GM23338 (cell line): Measurements from ENCODE around the gene GPX8. TPM values are rescaled to one million over a fixed set of nuclear protein-coding genes. Genes with fewer than 3 reads are reported as not detected.

Source experiments
- ATAC-seq: fragments of 200-7000 bp; cut with Tn5 transposase; 3 replicates; pipeline ENCODE4 v1.9.1; 2020
- DNase-seq: peaks from one replicate; pipeline ENCODE4 v3.0.0-alpha.2; 2015; ENCODE audit warnings: low spot score
- H2AFZ ChIP-seq: fragments of 200-600 bp; sonication (generic); 2 replicates; pipeline ENCODE4 v1.8.0; 2016; ENCODE audit warnings: antibody characterized with exemption, mild to moderate bottlenecking, moderate library complexity
- H3F3A ChIP-seq: fragments of 200-600 bp; sonication (generic); replicated peaks from 2 replicates; pipeline ENCODE4 v1.8.0; 2017; ENCODE audit warnings: antibody characterized with exemption, mixed run types, low read depth
- H3K27ac ChIP-seq: fragments of 200-600 bp; sonication (generic); 2 replicates; pipeline ENCODE4 v1.6.1; 2016; ENCODE audit warnings: low read depth
- H3K27me3 ChIP-seq: fragments of 200-600 bp; sonication (generic); 2 replicates; pipeline ENCODE4 v1.8.0; 2016; ENCODE audit warnings: mild to moderate bottlenecking, mixed run types, moderate library complexity; ENCODE audit not compliant: insufficient read depth
- H3K36me3 ChIP-seq: fragments of 200-600 bp; sonication (generic); 2 replicates; pipeline ENCODE4 v1.8.0; 2016; ENCODE audit warnings: mild to moderate bottlenecking; ENCODE audit not compliant: insufficient read depth
- H3K4me1 ChIP-seq: fragments of 200-600 bp; sonication (generic); 2 replicates; pipeline ENCODE4 v1.8.0; 2016; ENCODE audit warnings: mild to moderate bottlenecking, moderate library complexity; ENCODE audit not compliant: insufficient read depth
- H3K4me2 ChIP-seq: fragments of 200-600 bp; sonication (generic); 2 replicates; pipeline ENCODE4 v1.7.1; 2017; ENCODE audit warnings: mixed run types
- H3K4me3 ChIP-seq: fragments of 200-600 bp; sonication (generic); 2 replicates; pipeline ENCODE4 v1.6.1; 2016; ENCODE audit warnings: mixed run types
- H3K79me2 ChIP-seq: fragments of 200-600 bp; sonication (generic); replicated peaks from 2 replicates; pipeline ENCODE4 v1.8.0; 2017; ENCODE audit warnings: mild to moderate bottlenecking; ENCODE audit not compliant: insufficient read depth
- H3K9me2 ChIP-seq: fragments of 200-600 bp; sonication (generic); 2 replicates; pipeline ENCODE4 v1.8.0; 2017; ENCODE audit not compliant: insufficient read depth
- H4K20me1 ChIP-seq: fragments of 200-600 bp; sonication (generic); replicated peaks from 2 replicates; pipeline ENCODE4 v1.8.0; 2017; ENCODE audit warnings: mild to moderate bottlenecking; ENCODE audit not compliant: insufficient read depth
- H3K27ac Mint-ChIP-seq: 2 replicates; pipeline ENCODE4 v1.8.0; 2020; ENCODE audit warnings: inconsistent platforms, mild to moderate bottlenecking, moderate library complexity, mixed read lengths
- H3K27me3 Mint-ChIP-seq: 3 replicates; pipeline ENCODE4 v1.8.0; 2022; ENCODE audit warnings: low read depth, mild to moderate bottlenecking, moderate library complexity, mixed read lengths, inconsistent platforms; ENCODE audit not compliant: insufficient read depth, poor library complexity
- H3K36me3 Mint-ChIP-seq: 3 replicates; pipeline ENCODE4 v1.8.0; 2021; ENCODE audit warnings: low read depth, mild to moderate bottlenecking, inconsistent platforms, moderate library complexity, mixed read lengths
- H3K4me1 Mint-ChIP-seq: 3 replicates; pipeline ENCODE4 v1.8.0; 2020; ENCODE audit warnings: mild to moderate bottlenecking, inconsistent platforms, mixed read lengths
- H3K4me3 Mint-ChIP-seq: 3 replicates; pipeline ENCODE4 v1.8.0; 2021; ENCODE audit warnings: moderate library complexity, mild to moderate bottlenecking, inconsistent platforms, mixed read lengths
- H3K9me3 Mint-ChIP-seq: 3 replicates; pipeline ENCODE4 v1.8.0; 2020; ENCODE audit warnings: moderate library complexity, mild to moderate bottlenecking, inconsistent platforms, mixed read lengths
- NANOG ChIP-seq: IDR thresholded peaks from 2 replicates; pipeline ENCODE4 v1.6.1; 2016; ENCODE audit warnings: antibody characterized with exemption, borderline replicate concordance
- POLR2AphosphoS5 ChIP-seq: IDR thresholded peaks from 2 replicates; pipeline ENCODE4 v1.6.1; 2016; ENCODE audit warnings: antibody characterized with exemption, low read depth
- polyA plus RNA-seq: library from polyadenylated mRNA; unstranded; fragments of >200 nt; fragmentation: Nextera tagmentation; extraction: Ambion mirVana; gene quantifications from 2 replicates; pipeline ENCODE4 v1.2.1, GENCODE V29; 2016
- total RNA-seq: library from RNA; depleted of rRNA; stranded (reverse); fragments of >200 nt; shearing (Covaris generic); gene quantifications from 2 replicates; pipeline ENCODE4 v1.2.3, GENCODE V29; 2014
- TF ChIP-seq, protein P1 (sequence below): IDR thresholded peaks from one replicate; pipeline ENCODE4 v1.6.1; 2018; ENCODE audit warnings: antibody characterized with exemption; ENCODE audit not compliant: unreplicated experiment
- TF ChIP-seq, protein P2 (sequence below): fragments of 250-450 bp; sonication (Bioruptor Pico); IDR thresholded peaks from 2 replicates; pipeline ENCODE4 v1.5.0; 2020; ENCODE audit warnings: mild to moderate bottlenecking, moderate library complexity

Gene GPX8
- total and polyA plus RNA-seq, 2 experiments from 2014 or later = 64.4 to 66.1 TPM

DNA sequence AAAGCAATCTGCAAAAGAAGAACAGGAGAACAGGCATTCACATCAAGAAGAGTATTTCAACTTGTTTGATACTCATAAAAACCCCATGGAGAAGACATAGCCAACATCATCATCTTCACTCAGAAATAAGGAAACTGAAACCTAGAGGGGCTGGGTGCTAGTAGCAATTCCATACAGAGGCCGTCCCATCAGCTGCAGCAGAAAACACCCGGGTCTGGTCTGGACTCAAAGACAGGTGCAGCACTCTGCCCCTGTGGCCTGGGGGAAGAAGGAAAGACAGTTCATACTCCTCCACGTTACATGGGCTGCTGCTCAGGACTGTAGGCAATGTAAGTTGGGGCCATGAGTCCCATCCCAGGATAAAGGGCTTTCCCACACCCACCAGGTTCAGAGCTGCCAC lies 45.9 kb upstream of the GPX8 start:
- Histone ChIP-seq H3K4me3 (no peak overlapping the region), H3K4me2 (no peak overlapping the region), H3K9me2 (peaks cover 6% of the 10 kb centered on the region; the same call in 1 of the 2 replicates), H3K36me3 (no peaks in the 10 kb centered on the region), H2AFZ (no peak overlapping the region), H3K27ac (no peak overlapping the region), H3K27me3 (no peaks in the 10 kb centered on the region), H4K20me1 (no peaks in the 10 kb centered on the region), H3F3A (no peaks in the 10 kb centered on the region), H3K4me1 (peaks cover 15% of the 10 kb centered on the region), H3K79me2 (no peaks in the 10 kb centered on the region)
- Mint-ChIP-seq H3K27ac (no peak overlapping the region), H3K4me1 (peaks cover 10% of the 10 kb centered on the region), H3K9me3 (no peaks in the 10 kb centered on the region), H3K4me3 (no peak overlapping the region), H3K27me3 (peaks cover 4% of the 10 kb centered on the region), H3K36me3 (no peaks in the 10 kb centered on the region)
- ATAC-seq (no peak), DNase-seq (no peak)
- TF ChIP-seq, protein P1, sequence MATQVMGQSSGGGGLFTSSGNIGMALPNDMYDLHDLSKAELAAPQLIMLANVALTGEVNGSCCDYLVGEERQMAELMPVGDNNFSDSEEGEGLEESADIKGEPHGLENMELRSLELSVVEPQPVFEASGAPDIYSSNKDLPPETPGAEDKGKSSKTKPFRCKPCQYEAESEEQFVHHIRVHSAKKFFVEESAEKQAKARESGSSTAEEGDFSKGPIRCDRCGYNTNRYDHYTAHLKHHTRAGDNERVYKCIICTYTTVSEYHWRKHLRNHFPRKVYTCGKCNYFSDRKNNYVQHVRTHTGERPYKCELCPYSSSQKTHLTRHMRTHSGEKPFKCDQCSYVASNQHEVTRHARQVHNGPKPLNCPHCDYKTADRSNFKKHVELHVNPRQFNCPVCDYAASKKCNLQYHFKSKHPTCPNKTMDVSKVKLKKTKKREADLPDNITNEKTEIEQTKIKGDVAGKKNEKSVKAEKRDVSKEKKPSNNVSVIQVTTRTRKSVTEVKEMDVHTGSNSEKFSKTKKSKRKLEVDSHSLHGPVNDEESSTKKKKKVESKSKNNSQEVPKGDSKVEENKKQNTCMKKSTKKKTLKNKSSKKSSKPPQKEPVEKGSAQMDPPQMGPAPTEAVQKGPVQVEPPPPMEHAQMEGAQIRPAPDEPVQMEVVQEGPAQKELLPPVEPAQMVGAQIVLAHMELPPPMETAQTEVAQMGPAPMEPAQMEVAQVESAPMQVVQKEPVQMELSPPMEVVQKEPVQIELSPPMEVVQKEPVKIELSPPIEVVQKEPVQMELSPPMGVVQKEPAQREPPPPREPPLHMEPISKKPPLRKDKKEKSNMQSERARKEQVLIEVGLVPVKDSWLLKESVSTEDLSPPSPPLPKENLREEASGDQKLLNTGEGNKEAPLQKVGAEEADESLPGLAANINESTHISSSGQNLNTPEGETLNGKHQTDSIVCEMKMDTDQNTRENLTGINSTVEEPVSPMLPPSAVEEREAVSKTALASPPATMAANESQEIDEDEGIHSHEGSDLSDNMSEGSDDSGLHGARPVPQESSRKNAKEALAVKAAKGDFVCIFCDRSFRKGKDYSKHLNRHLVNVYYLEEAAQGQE = no peak
- TF ChIP-seq NANOG (no peak), POLR2AphosphoS5 (no peak)
- TF ChIP-seq, protein P2, sequence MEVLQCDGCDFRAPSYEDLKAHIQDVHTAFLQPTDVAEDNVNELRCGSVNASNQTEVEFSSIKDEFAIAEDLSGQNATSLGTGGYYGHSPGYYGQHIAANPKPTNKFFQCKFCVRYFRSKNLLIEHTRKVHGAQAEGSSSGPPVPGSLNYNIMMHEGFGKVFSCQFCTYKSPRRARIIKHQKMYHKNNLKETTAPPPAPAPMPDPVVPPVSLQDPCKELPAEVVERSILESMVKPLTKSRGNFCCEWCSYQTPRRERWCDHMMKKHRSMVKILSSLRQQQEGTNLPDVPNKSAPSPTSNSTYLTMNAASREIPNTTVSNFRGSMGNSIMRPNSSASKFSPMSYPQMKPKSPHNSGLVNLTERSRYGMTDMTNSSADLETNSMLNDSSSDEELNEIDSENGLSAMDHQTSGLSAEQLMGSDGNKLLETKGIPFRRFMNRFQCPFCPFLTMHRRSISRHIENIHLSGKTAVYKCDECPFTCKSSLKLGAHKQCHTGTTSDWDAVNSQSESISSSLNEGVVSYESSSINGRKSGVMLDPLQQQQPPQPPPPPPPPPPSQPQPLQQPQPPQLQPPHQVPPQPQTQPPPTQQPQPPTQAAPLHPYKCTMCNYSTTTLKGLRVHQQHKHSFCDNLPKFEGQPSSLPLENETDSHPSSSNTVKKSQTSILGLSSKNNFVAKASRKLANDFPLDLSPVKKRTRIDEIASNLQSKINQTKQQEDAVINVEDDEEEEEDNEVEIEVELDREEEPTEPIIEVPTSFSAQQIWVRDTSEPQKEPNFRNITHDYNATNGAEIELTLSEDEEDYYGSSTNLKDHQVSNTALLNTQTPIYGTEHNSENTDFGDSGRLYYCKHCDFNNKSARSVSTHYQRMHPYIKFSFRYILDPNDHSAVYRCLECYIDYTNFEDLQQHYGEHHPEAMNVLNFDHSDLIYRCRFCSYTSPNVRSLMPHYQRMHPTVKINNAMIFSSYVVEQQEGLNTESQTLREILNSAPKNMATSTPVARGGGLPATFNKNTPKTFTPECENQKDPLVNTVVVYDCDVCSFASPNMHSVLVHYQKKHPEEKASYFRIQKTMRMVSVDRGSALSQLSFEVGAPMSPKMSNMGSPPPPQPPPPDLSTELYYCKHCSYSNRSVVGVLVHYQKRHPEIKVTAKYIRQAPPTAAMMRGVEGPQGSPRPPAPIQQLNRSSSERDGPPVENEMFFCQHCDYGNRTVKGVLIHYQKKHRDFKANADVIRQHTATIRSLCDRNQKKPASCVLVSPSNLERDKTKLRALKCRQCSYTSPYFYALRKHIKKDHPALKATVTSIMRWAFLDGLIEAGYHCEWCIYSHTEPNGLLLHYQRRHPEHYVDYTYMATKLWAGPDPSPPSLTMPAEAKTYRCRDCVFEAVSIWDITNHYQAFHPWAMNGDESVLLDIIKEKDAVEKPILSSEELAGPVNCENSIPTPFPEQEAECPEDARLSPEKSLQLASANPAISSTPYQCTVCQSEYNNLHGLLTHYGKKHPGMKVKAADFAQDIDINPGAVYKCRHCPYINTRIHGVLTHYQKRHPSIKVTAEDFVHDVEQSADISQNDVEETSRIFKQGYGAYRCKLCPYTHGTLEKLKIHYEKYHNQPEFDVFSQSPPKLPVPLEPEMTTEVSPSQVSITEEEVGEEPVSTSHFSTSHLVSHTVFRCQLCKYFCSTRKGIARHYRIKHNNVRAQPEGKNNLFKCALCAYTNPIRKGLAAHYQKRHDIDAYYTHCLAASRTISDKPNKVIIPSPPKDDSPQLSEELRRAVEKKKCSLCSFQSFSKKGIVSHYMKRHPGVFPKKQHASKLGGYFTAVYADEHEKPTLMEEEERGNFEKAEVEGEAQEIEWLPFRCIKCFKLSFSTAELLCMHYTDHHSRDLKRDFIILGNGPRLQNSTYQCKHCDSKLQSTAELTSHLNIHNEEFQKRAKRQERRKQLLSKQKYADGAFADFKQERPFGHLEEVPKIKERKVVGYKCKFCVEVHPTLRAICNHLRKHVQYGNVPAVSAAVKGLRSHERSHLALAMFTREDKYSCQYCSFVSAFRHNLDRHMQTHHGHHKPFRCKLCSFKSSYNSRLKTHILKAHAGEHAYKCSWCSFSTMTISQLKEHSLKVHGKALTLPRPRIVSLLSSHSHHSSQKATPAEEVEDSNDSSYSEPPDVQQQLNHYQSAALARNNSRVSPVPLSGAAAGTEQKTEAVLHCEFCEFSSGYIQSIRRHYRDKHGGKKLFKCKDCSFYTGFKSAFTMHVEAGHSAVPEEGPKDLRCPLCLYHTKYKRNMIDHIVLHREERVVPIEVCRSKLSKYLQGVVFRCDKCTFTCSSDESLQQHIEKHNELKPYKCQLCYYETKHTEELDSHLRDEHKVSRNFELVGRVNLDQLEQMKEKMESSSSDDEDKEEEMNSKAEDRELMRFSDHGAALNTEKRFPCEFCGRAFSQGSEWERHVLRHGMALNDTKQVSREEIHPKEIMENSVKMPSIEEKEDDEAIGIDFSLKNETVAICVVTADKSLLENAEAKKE (CRISPR knock-in tag) = no peak
